ENCODE measurements around the gene CSNK1D. TPM values are rescaled to one million over a fixed set of nuclear protein-coding genes. Genes with fewer than 3 reads are reported as not detected.

The CSNK1D gene
- total and polyA plus RNA-seq, 5 donors from 2014 or later: 41.2 to 333 (median 49.0) TPM

DNA sequence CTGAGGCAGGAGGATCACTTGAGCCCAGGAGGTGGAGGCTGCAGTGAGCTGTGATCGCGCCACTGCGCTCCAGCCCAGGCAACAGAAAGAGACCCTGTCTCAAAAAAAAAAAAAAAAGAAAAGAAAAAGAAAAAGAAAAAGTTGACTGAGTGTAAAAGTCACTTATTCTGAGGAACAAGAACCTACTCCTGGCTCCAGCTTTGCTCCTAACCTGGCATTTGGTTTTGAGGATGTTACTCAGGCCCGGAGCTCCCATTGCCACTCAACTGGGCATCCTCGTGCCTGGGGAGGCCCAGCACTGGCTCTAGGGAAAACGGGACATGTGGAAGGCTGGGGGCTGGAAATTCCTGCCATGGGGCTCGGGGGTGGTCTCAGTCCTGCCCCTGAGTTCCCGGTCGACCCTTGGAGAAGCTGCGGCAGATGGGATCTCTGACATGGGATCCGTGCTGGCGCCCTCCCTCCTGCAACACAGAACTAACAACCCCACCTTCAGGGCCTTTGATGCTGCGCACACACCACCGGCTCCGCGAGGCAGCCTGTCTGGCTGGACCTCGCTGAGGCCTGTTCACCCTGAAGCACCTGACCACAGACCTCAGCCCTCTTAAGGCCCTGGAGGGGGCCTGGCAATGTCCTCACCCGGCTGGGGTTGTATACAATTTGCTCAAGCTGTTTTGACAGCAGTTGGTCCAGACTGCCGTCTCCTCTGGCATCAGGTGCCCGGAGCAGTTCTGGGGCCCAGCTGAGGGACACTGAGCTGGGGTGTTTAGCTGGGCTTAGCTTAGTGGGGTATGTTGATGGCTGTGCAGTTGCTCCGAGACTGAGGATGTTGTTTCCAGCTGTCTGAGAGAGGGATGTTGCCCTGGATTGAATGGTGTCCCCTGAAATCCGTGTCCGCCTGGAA lies 31.6 kb upstream of the CSNK1D start:
- no peaks in the 10 kb centered on the region for H3K36me3 Mint-ChIP-seq
- peaks cover 46% of the 10 kb centered on the region for H3K4me1 ChIP-seq (ENCODE audit: control insufficient read depth, insufficient read depth, low read length, poor library complexity, severe bottlenecking)
- DNase-seq: no peak
- no peak overlapping the region for H3K27ac ChIP-seq (ENCODE audit: insufficient read depth, low read length, poor library complexity, severe bottlenecking)
- H3K9me3 Mint-ChIP-seq: peaks cover 0 to 1% (median 0%) of the 10 kb centered on the region in 7 donors
- no peaks in the 10 kb centered on the region for H3K9me3 ChIP-seq (ENCODE audit: control insufficient read depth in 2 of 2, low read length in 2 of 2)
- H3K27me3 ChIP-seq (ENCODE audit: control insufficient read depth, insufficient read depth, low read length): no peaks in the 10 kb centered on the region
- peaks cover 5 to 53% (median 23%) of the 10 kb centered on the region in 4 donors for H3K4me1 Mint-ChIP-seq
- H3K36me3 ChIP-seq (ENCODE audit: control insufficient read depth, insufficient read depth, low read length): no peaks in the 10 kb centered on the region
- no peak for ATAC-seq (ENCODE audit: low read depth in 2 of 2)
- peak overlapping the region in 1 of 4 donors; percentile 22 for H3K4me3 Mint-ChIP-seq
- H3K27ac Mint-ChIP-seq: peak overlapping the region in 1 of 3 donors; percentile 54
- H3K4me3 ChIP-seq (ENCODE audit: low read depth, low read length): no peak overlapping the region
- H3K27me3 Mint-ChIP-seq: peaks cover 12% of the 10 kb centered on the region

DNA sequence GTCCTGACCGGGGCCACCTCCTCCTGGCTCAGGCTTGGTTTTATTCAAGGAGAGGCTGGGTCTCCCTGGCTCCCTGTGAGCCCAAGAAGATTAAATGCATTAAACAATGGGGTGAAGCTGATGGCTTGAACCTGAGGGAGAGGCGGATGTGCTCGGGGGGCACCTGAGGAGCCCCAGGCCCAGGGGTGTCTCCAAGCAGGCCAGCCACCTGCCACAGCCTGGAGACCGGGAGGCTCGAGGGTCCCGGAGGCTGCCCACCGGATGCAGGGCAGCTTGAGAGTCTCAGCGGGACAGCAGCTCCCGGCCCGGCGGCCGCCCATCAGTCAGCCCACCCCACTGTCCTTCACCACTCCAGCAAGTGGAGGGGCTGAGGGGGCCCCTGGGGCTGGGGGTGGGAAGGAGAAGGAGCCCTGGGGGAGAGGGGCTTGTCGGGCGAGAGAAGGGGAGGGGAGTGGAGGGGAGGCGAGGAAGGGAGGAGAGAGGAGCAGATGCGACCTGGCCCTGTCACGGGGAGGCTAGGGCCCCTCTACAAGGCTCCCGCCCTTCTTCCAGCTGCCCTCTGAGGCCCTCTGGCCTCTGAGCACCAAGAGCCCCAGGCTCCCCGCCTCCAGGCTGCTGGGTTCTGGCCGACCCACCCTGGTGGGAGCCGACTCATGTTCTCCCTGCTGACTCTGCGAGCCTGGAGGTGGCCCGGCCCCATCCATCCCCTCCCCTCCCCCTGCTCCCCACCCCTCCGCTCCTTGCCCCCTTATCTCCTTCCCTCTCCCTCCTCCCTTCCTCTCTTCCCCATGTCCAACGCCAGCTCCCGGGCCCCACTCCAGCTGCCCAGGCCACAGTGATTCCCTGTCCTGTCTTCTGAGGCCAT lies 30.7 kb upstream of the CSNK1D start:
- Histone ChIP-seq H3K9me3 (ENCODE audit: control insufficient read depth in 2 of 2, low read length in 2 of 2) (no peaks in the 10 kb centered on the region), H3K27ac (ENCODE audit: insufficient read depth, low read length, poor library complexity, severe bottlenecking) (peak overlapping the region; percentile 74), H3K4me1 (ENCODE audit: control insufficient read depth, insufficient read depth, low read length, poor library complexity, severe bottlenecking) (peaks cover 54% of the 10 kb centered on the region), H3K27me3 (ENCODE audit: control insufficient read depth, insufficient read depth, low read length) (no peaks in the 10 kb centered on the region), H3K4me3 (ENCODE audit: low read depth, low read length) (no peak overlapping the region), H3K36me3 (ENCODE audit: control insufficient read depth, insufficient read depth, low read length) (no peaks in the 10 kb centered on the region)
- no peak for ATAC-seq (ENCODE audit: low read depth in 2 of 2)
- DNase-seq: no peak
- H3K27me3 Mint-ChIP-seq: peaks cover 12% of the 10 kb centered on the region
- H3K4me1 Mint-ChIP-seq: peaks cover 5 to 62% (median 25%) of the 10 kb centered on the region in 4 donors
- peaks cover 0 to 1% (median 0%) of the 10 kb centered on the region in 7 donors for H3K9me3 Mint-ChIP-seq
- H3K36me3 Mint-ChIP-seq: no peaks in the 10 kb centered on the region
- H3K4me3 Mint-ChIP-seq: peak overlapping the region; percentile 15 to 87 (median 82)
- H3K27ac Mint-ChIP-seq: peak overlapping the region; percentile 83 to 90 (median 90)

DNA sequence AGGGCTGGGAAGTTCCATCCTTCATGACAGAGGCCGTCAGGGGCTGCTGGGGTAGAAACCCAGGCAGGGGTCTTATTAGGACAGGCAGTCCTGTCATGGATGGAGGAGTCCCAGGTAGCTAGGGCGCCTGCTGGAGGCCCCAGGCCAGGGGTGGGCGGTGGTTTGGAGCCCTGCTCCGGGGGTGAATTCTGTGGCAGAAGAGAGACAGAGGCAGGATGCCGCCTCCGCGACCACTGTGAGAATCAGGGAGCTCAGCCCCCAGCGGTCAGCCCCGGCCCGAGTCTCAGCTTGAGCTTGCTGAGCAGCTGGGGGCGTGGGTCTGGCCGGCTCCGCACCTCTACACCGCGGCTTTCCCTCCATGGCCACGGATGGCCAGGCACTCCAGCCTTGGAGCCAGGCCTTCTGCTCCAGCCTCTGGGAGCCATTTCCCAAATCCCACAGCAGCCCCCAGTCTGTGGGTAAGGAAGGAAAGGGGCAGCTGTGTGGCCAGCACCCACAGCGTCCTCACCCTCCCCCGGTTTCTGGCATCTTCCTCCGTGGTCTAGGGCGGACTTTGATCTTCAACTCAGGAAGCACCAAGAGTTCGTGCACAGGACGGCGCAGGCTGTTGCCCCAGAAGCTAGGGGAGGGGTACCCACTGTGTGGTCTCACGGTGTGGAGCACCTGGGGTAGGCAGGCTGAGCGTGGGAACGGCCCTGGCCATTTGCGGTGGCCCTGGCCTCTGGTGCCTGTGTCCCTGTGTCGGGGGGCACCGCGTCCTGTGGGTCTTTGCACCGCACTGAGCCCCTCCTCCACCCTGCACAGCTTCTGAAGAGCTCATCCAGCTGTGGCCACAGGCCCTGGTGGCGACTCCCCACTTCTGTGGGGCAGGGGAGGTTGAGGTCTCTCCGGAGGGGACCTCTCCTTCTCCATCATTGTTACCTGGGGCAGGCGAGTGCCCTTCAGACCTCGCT lies 29.8 kb upstream of the CSNK1D start:
- Histone ChIP-seq H3K27ac (ENCODE audit: insufficient read depth, low read length, poor library complexity, severe bottlenecking) (peak overlapping the region; percentile 74), H3K9me3 (ENCODE audit: control insufficient read depth in 2 of 2, low read length in 2 of 2) (no peaks in the 10 kb centered on the region), H3K36me3 (ENCODE audit: control insufficient read depth, insufficient read depth, low read length) (no peaks in the 10 kb centered on the region), H3K27me3 (ENCODE audit: control insufficient read depth, insufficient read depth, low read length) (no peaks in the 10 kb centered on the region), H3K4me1 (ENCODE audit: control insufficient read depth, insufficient read depth, low read length, poor library complexity, severe bottlenecking) (peaks cover 63% of the 10 kb centered on the region), H3K4me3 (ENCODE audit: low read depth, low read length) (peak overlapping the region; percentile 51)
- Mint-ChIP-seq H3K27me3 (peaks cover 13% of the 10 kb centered on the region), H3K36me3 (no peaks in the 10 kb centered on the region), H3K4me1 (peaks cover 5 to 70% (median 27%) of the 10 kb centered on the region in 4 donors), H3K27ac (peak overlapping the region; percentile 90 to 95 (median 90)), H3K4me3 (peak overlapping the region; percentile 79 to 87 (median 84)), H3K9me3 (no peaks in the 10 kb centered on the region)
- DNase-seq (peak in 2 of 3 donors; percentile 49 to 62), ATAC-seq (ENCODE audit: low read depth in 2 of 2) (peak; percentile 55 to 57)

DNA sequence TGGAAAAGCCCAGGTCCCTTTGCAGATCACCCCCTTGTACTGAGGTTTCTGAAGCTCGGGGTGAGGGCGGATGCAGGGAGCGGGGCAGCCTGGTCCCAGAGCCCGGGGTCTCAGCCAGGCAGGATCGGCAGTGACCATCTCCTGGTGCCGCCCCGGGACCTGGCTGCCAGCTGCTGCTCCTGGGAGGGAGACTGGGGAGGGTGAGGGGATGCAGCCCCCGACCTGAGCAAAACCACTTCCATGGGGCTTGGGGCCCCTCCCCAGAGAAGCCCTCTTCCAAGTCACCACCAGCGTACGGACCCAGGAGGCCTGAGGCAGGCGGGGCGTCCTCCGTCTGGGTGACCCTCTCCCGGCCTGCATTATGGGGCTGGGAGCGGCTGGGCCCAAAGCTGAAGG lies 29.1 kb upstream of the CSNK1D start:
- Mint-ChIP-seq H3K27ac (peak overlapping the region; percentile 90 to 95 (median 93)), H3K9me3 (no peaks in the 10 kb centered on the region), H3K36me3 (no peaks in the 10 kb centered on the region), H3K4me1 (peaks cover 0 to 75% (median 26%) of the 10 kb centered on the region in 4 donors), H3K27me3 (peaks cover 15% of the 10 kb centered on the region), H3K4me3 (peak overlapping the region; percentile 79 to 92 (median 84))
- Histone ChIP-seq H3K4me3 (ENCODE audit: low read depth, low read length) (no peak overlapping the region), H3K4me1 (ENCODE audit: control insufficient read depth, insufficient read depth, low read length, poor library complexity, severe bottlenecking) (peaks cover 70% of the 10 kb centered on the region), H3K27me3 (ENCODE audit: control insufficient read depth, insufficient read depth, low read length) (no peaks in the 10 kb centered on the region), H3K36me3 (ENCODE audit: control insufficient read depth, insufficient read depth, low read length) (no peaks in the 10 kb centered on the region), H3K27ac (ENCODE audit: insufficient read depth, low read length, poor library complexity, severe bottlenecking) (peak overlapping the region; percentile 74), H3K9me3 (ENCODE audit: control insufficient read depth in 2 of 2, low read length in 2 of 2) (no peaks in the 10 kb centered on the region)
- DNase-seq: no peak
- no peak for ATAC-seq (ENCODE audit: low read depth in 2 of 2)

DNA sequence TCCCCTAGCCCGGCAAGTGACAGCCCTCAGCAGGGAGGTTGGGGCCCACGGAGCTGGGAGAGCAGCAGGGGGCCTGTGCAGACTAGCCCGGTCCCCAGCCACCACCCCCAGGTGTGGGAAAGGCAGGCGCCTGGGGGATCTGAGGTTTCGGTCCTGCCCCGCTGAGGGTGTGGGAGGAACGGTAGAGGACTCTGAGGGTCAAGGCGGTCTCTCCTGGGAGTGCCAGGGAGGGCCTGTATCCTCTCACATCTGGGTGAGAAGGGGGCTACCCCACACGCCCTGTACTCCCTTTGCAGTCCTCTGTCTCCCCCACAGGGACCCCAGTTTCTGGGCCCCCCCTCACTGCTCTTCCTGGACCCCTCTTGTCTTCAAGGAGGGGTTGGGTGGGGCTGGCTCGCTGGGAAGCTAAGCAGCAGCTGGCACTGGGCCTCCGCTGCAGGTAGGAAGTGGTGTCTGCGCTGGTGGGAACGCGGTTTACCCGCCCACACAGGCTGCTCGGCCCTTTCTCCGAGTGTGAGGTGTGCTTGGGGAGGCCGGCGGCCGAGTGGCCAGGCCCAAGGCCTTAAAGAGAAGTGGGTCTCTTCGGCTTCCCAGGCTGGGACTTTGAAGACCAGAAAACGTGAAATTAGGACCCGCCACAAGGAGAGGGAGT lies 28.5 kb upstream of the CSNK1D start:
- peak; percentile 38 to 68 (median 50) for DNase-seq
- no peaks in the 10 kb centered on the region for H3K36me3 Mint-ChIP-seq
- H3K9me3 ChIP-seq (ENCODE audit: control insufficient read depth in 2 of 2, low read length in 2 of 2): no peaks in the 10 kb centered on the region
- H3K27ac Mint-ChIP-seq: peak overlapping the region; percentile 93 to 100 (median 93)
- no peak overlapping the region for H3K4me3 ChIP-seq (ENCODE audit: low read depth, low read length)
- H3K4me3 Mint-ChIP-seq: peak overlapping the region; percentile 79 to 92 (median 84)
- peaks cover 15% of the 10 kb centered on the region for H3K27me3 Mint-ChIP-seq
- peak overlapping the region; percentile 74 for H3K27ac ChIP-seq (ENCODE audit: insufficient read depth, low read length, poor library complexity, severe bottlenecking)
- peaks cover 74% of the 10 kb centered on the region for H3K4me1 ChIP-seq (ENCODE audit: control insufficient read depth, insufficient read depth, low read length, poor library complexity, severe bottlenecking)
- H3K27me3 ChIP-seq (ENCODE audit: control insufficient read depth, insufficient read depth, low read length): no peaks in the 10 kb centered on the region
- ATAC-seq (ENCODE audit: low read depth in 2 of 2): no peak
- H3K36me3 ChIP-seq (ENCODE audit: control insufficient read depth, insufficient read depth, low read length): no peaks in the 10 kb centered on the region
- no peaks in the 10 kb centered on the region for H3K9me3 Mint-ChIP-seq
- H3K4me1 Mint-ChIP-seq: peaks cover 0 to 80% (median 29%) of the 10 kb centered on the region in 4 donors

DNA sequence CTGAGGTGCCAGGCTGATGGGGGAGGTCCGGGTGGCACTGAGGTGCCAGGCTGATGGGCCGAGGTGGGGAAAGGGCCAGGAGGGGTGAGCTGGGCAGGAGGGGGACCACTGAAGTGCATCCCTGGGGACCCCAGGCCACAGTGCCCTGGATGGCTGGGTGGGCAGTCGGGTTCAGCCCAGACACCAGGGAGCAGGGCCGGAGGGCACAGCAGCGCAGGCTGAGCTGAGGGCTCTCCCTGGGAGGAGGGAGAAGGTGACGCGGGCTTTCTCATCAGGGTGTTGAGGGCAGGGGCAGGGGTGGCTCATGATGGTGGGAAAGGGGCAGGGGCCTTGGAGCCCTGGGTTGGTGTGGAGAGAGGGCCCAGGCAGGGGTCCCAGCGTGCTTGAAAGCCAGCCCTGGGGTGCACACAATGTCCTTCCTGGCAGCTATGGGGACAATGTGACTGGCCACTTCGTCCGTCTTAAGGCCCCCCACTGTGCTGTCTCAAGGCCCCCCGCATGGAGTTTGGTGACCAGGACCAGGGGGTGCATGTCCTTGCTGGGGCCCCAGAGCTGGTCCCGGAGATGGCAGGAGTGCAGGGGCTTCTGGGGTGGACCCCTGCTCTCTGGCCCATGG lies 27.9 kb upstream of the CSNK1D start:
- H3K27me3 Mint-ChIP-seq: peaks cover 15% of the 10 kb centered on the region
- DNase-seq (no peak), ATAC-seq (ENCODE audit: low read depth in 2 of 2) (no peak)
- no peak overlapping the region for H3K4me3 ChIP-seq (ENCODE audit: low read depth, low read length)
- H3K27ac ChIP-seq (ENCODE audit: insufficient read depth, low read length, poor library complexity, severe bottlenecking): peak overlapping the region; percentile 74
- no peaks in the 10 kb centered on the region for H3K36me3 Mint-ChIP-seq
- peaks cover 81% of the 10 kb centered on the region for H3K4me1 ChIP-seq (ENCODE audit: control insufficient read depth, insufficient read depth, low read length, poor library complexity, severe bottlenecking)
- H3K27me3 ChIP-seq (ENCODE audit: control insufficient read depth, insufficient read depth, low read length): no peaks in the 10 kb centered on the region
- peak overlapping the region; percentile 85 to 100 (median 100) for H3K27ac Mint-ChIP-seq
- no peaks in the 10 kb centered on the region for H3K9me3 ChIP-seq (ENCODE audit: control insufficient read depth in 2 of 2, low read length in 2 of 2)
- H3K36me3 ChIP-seq (ENCODE audit: control insufficient read depth, insufficient read depth, low read length): no peaks in the 10 kb centered on the region
- peaks cover 0 to 81% (median 31%) of the 10 kb centered on the region in 4 donors for H3K4me1 Mint-ChIP-seq
- no peaks in the 10 kb centered on the region for H3K9me3 Mint-ChIP-seq
- H3K4me3 Mint-ChIP-seq: peak overlapping the region; percentile 22 to 87 (median 73)
